Mesothelial cell of epicardium (in vitro differentiated cells): Measurements from ENCODE around the gene MTA2. TPM values are rescaled to one million over a fixed set of nuclear protein-coding genes. Genes with fewer than 3 reads are reported as not detected.

ENCODE experiments used
- DNase-seq, 2 experiments: peaks; one replicate each; pipeline ENCODE4 v3.0.0; 2021; ENCODE audit warnings: low spot score in 2 of 2; ENCODE audit not compliant: unreplicated experiment in 2 of 2
- H3K27ac Mint-ChIP-seq: 2 replicates; pipeline ENCODE4 v1.8.0; 2021; ENCODE audit warnings: mixed read lengths
- H3K27me3 Mint-ChIP-seq: 2 replicates; pipeline ENCODE4 v1.8.0; 2021; ENCODE audit warnings: low read depth, mixed read lengths
- H3K36me3 Mint-ChIP-seq: 2 replicates; pipeline ENCODE4 v1.8.0; 2021; ENCODE audit warnings: mixed read lengths
- H3K4me1 Mint-ChIP-seq: 2 replicates; pipeline ENCODE4 v1.8.0; 2021; ENCODE audit warnings: mixed read lengths
- H3K4me3 Mint-ChIP-seq: 2 replicates; pipeline ENCODE4 v1.8.0; 2021; ENCODE audit warnings: mild to moderate bottlenecking, moderate library complexity, mixed read lengths
- H3K9me3 Mint-ChIP-seq: 2 replicates; pipeline ENCODE4 v1.8.0; 2021; ENCODE audit warnings: mixed read lengths
- total RNA-seq: library from RNA; stranded (reverse); gene quantifications from 3 replicates; pipeline ENCODE4 v1.2.1, GENCODE V29; 2021
- TF ChIP-seq, protein P1 (sequence below): fragments of 200-600 bp; sonication (generic); IDR thresholded peaks from one replicate; pipeline ENCODE4 v1.5.0; 2021; ENCODE audit warnings: antibody characterized with exemption; ENCODE audit not compliant: unreplicated experiment

The MTA2 gene
- total RNA-seq, 1 donor from 2014 or later = 126 TPM

DNA sequence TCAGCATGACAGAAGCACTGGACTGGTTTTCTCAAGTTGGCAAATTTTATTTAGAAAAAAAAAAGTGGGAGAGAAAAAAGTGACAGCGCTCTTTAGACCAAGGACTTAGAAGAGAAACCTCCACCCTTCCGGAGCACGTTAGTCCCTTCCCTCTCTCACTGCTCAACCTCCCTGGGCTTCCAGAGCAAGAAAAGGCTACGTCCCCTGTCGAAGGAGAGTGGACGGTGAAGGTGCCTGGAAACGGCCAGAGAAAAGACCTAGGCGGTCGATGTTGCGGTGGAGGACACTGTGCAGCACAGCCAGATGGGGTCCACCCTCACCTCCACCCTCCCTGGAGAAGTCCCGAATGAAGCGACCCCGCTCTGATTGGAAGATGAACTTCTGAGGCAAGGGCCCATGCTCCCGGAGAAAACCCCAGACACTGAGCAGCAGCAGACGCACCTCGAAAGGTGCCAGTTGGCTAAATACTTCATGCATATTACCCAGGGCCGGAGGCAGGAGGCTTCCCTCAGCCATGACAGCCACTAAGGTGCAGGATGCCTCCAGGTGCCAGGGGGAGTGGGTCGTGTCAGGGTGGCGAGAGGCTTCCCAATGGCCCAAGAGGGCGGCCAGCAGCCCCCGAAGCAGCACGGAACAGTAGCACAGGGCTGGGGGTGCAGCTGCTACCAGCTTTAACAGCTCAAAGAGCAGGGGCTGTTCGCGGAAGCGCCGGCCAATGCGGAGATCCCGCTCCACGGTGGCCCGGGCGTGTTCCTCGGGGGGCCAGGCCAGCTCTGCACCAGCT is 45.4 kb upstream of the MTA2 start:
- DNase-seq = no peak
- Mint-ChIP-seq H3K4me1 (peaks cover 15% of the 10 kb centered on the region), H3K9me3 (no peaks in the 10 kb centered on the region), H3K36me3 (peaks cover 4% of the 10 kb centered on the region), H3K27me3 (no peaks in the 10 kb centered on the region), H3K4me3 (peak overlapping the region; percentile 92), H3K27ac (peak overlapping the region; percentile 96)
- TF ChIP-seq, protein P1, sequence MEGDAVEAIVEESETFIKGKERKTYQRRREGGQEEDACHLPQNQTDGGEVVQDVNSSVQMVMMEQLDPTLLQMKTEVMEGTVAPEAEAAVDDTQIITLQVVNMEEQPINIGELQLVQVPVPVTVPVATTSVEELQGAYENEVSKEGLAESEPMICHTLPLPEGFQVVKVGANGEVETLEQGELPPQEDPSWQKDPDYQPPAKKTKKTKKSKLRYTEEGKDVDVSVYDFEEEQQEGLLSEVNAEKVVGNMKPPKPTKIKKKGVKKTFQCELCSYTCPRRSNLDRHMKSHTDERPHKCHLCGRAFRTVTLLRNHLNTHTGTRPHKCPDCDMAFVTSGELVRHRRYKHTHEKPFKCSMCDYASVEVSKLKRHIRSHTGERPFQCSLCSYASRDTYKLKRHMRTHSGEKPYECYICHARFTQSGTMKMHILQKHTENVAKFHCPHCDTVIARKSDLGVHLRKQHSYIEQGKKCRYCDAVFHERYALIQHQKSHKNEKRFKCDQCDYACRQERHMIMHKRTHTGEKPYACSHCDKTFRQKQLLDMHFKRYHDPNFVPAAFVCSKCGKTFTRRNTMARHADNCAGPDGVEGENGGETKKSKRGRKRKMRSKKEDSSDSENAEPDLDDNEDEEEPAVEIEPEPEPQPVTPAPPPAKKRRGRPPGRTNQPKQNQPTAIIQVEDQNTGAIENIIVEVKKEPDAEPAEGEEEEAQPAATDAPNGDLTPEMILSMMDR = no peak

DNA sequence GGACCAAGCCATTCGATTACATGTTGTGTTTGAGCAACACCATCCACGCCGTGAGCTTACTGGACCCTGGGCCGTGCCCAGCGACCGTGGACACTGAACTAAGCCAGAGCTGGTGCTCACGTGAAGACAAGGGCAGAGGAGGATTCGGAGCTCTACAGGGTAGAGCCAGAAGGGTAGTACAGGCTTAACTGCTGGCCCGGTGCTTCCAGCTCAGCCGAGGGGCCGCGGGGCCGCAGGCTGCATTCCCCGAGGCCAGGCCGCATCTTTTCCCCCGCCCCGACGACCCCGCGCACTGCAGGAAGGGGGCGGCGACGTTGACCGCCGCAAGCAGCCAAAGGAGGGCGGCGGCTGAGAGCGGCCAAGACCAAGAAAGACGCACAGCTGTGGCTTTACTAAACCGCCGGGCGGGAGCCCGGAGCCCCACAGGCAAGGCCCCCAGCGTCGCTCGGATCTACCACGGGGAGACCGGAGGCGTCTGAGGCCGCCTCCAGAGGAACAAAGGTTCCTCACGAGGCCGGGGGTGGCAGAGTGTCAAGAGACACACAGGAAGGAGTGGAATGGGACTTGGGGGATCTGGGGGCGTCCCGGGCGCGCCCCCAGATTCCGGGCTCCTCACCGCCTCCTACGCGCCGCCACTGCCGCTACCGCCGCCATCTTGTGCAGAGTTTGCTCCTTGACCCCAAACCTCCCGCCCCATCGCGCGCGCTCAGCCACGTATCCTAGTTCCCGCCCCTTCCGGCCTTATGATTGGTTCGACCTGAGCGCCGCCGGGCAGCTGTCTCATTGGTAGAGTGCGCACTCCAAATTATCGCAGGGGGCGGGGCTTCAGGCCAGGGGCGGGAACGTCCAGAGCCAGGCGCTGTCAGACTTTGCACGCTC is 44.5 kb upstream of the MTA2 start, which contains the start of gene GANAB:
GANAB (minus strand) TSS at position 668 of the 879 bp plus-strand sequence; CDS start at position 654, 14 bp downstream.
- H3K4me3 Mint-ChIP-seq = peak within 1 kb of the TSS; percentile 92
- no peaks in the 10 kb centered on the region for H3K9me3 Mint-ChIP-seq
- no peaks in the 10 kb centered on the region for H3K27me3 Mint-ChIP-seq
- peaks cover 12% of the 10 kb centered on the region for H3K4me1 Mint-ChIP-seq
- DNase-seq = peak; percentile 95 to 96
- TF ChIP-seq, protein P1 = no peak
- peak within 1 kb of the TSS; percentile 96 for H3K27ac Mint-ChIP-seq
- H3K36me3 Mint-ChIP-seq = peaks cover 4% of the 10 kb centered on the region

DNA sequence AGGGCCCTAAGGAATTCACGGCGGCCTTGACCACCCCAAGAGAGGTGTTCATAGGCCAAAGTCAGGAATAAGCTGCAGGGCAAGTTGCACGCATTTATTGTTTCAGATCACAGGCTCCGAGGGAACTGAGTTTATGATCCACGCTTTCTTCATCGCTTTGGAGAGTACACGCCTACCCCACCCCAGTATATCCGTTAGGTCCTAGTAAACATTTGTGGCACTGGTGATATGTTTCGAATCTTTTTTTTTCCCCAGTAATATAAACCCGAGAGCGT is 43.9 kb upstream of the MTA2 start:
- Mint-ChIP-seq H3K9me3 (no peaks in the 10 kb centered on the region), H3K27ac (peak overlapping the region; percentile 96), H3K36me3 (peaks cover 4% of the 10 kb centered on the region), H3K27me3 (no peaks in the 10 kb centered on the region), H3K4me3 (peak overlapping the region; percentile 92), H3K4me1 (peaks cover 12% of the 10 kb centered on the region)
- no peak for DNase-seq
- TF ChIP-seq, protein P1 = no peak

DNA sequence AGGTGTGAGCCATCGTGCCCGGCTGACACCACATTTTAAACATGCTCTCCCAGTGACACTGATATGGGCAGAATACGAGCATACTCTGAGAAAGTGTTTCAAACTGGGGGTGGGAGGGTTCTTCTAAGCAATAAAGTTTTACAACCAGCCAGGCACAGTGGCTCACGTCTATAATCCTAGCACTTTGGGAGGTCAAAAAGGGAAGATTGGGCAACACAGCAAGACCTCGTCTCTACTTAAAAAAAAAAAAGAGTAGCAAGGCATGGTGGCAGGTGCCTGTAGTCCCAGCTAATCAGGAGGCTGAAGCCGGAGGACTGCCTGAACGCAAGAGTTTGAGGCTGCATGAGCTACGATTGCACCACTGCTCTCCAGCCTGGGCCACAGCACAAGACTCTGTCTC is 42.6 kb upstream of the MTA2 start:
- H3K27ac Mint-ChIP-seq = peak overlapping the region; percentile 59
- TF ChIP-seq, protein P1 = no peak
- peak overlapping the region; percentile 24 for H3K4me3 Mint-ChIP-seq
- H3K36me3 Mint-ChIP-seq = peaks cover 6% of the 10 kb centered on the region
- no peaks in the 10 kb centered on the region for H3K27me3 Mint-ChIP-seq
- H3K9me3 Mint-ChIP-seq = no peaks in the 10 kb centered on the region
- H3K4me1 Mint-ChIP-seq = peaks cover 12% of the 10 kb centered on the region
- DNase-seq = no peak

DNA sequence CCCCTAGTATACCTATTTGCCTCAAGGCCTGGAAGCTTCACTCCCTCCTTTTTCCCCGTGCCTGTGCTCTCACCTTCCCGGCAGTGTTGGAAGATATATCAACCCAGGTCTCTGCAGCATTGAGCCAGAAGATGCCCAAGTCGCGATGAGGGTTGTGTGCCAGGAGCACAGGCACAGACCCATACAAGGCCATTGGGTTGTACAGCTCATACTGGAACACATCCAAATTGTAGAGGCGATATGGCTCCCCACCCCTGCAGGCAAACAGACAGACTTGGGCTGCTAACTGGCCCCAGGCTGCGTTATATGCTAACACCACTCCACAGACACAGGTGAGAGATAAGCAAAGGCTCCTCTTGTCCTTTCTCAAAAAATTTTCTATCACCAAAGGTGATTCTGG is 30.8 kb upstream of the MTA2 start:
- TF ChIP-seq, protein P1 = no peak
- H3K27ac Mint-ChIP-seq = no peak overlapping the region
- DNase-seq = no peak
- H3K4me3 Mint-ChIP-seq = no peak overlapping the region
- H3K4me1 Mint-ChIP-seq = no peaks in the 10 kb centered on the region
- H3K9me3 Mint-ChIP-seq = no peaks in the 10 kb centered on the region
- H3K27me3 Mint-ChIP-seq = no peaks in the 10 kb centered on the region
- H3K36me3 Mint-ChIP-seq = peaks cover 51% of the 10 kb centered on the region
